Cardiac septum (tissue), 1 donor: Measurements from ENCODE around the gene WTIP. TPM values are rescaled to one million over a fixed set of nuclear protein-coding genes. Genes with fewer than 3 reads are reported as not detected.

Experiments
- DNase-seq: peaks from one replicate; pipeline ENCODE4 v3.0.0-alpha.2; 2020; ENCODE audit warnings: low spot score
- intact Hi-C: fragments of 100-400 bp; cut with DNase I; formaldehyde crosslinking; loops from one replicate; pipeline ENCODE4 v1.14.0; 2022
- total RNA-seq: library from RNA; stranded (reverse); fragmentation: NEBNext Ultra II Directional; extraction: Animal tissue kit (Norgen Biotek cat#: 25700); gene quantifications from one replicate; pipeline ENCODE4 v1.2.1, GENCODE V29; 2021
- donor health status: DM: no; HTN: no; CAD: no.

Gene WTIP
- total RNA-seq, 1 donor from 2014 or later: 34.7 TPM

DNA sequence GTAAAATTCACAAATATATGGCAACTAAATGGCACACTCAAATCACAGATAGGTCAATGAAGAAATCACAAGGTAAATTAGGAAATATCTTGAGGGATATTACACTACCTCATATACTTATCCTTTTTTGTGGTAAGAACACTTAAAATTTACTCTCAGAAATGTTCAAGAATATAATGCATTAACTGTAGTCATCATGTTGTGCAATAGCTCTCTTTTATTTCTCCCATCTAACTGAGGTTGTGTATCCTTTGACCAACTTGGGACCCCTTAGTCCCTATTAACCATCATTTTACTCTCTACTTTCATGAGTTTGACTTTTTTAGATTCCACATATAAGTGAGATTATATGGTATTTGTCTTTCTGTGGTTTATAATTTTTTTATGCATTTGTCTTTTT is 52.6 kb downstream of the WTIP start:
- intact Hi-C loops: no loop called here

DNA sequence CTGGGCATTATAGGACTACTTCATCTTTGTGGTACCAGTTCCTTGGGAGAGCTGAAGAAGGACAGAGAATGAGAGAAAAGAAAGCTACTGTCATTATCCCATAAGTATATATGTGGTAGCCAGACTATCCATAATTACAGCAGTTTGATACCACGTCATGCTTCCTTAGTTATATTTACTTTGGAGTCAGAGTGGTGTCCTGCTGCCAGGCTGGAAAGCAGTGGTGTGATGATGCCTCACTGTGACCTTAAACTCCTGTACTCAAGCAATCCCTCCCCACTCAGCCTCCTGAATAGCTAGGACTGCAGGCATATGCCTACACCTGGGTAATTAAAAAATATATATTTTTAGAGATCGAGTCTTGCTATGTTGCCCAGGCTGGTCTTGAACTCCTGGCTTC is 57.8 kb downstream of the WTIP start:
- intact Hi-C loops: no loop called here
- no peak for DNase-seq

More for the DNA sequence above, 52.6 kb downstream of the WTIP start:
- DNase-seq: no peak

DNA sequence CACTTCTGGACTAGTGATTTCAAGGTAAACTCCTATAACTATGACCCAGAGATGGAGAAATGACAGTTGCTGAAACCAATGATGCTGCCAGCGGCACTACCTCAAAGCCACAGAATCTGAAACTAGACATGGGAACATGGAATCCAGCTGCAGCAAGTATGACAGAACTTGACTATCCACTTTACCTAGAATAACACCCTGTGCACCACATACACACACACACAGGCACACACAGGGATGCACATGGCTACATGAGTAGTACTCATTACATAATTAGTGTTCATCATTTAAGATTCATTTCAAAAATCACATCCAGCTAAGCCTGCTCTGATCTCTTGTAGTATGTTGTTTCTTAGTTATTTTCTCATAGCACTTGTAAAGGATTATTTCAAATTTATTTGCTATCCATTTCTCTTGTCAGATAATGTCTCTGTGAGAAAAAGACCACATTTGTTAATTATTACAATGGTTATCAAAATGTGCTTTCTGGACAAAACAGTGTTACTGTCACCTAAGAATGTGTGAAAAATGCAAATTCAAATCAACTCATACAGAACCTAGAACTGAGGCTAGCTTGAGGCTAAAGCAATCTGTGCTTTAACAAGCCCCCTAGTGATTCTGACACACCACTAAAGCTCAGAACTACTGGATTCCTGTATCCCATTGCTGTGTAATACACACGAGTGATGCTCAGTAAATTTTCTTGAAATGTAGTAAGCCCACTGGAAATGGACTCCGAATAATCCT is 59.4 kb downstream of the WTIP start:
- intact Hi-C loops: no loop called here
- DNase-seq: no peak

DNA sequence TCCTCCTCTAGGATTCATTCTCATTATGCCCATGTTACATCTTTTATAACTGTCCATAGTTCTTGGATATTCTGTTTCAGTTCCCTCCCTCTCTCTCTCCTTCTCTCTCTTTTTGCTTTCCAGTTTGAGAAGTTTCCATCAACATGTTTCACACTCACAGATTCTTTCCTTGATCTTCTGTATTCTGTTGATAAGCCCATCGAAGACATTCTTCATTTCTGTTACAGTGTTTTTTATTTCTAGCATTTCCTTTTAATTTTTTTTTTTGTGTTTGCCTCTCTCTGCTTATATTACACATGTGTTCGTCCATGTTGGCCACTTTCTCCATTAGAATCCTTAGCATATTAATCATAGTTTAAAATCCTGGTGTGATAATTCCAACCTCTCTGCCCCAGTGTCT is 68.3 kb downstream of the WTIP start:
- no peak for DNase-seq
- intact Hi-C loops: no loop called here

DNA sequence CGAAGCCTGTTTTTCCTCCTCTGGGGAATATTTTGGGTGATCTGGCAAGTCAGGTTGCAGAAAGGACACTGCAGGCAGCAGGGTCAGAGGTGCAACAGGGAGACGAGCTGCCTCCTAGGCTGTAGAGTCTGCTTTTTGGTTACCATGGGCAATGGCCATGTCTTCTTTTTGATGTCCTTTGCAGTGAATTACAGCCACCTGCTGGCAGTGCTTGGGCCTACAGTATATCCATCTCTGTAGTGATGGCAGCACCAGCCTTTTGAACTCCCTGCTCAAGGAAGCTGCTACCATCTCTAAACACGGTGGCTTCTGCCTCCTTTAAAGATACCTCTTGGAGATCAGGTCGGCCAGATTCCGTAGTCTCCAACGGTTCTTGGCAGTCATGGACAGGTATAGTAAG is 73.9 kb downstream of the WTIP start:
- intact Hi-C loops: no loop called here
- no peak for DNase-seq

DNA sequence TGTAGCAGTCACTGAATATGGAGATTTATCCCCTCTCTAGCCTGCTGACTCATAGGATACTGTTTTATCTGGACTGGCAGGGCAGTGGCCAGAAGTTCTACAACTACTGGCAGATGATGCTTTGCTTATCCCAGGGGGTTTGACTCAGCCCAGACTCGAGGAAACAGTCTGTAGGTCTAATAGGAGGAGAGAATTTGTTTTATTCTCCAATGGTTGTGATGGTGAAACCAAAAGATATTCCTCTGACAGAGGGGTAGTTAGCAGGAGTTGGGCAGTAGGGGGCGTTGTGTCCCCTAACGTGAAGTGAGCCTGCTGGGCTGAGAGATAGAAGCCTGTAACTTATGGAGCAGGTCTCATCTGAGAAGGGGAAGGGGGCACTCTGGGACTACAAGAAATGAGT is 74.9 kb downstream of the WTIP start:
- DNase-seq: no peak
- intact Hi-C loops: no loop called here

DNA sequence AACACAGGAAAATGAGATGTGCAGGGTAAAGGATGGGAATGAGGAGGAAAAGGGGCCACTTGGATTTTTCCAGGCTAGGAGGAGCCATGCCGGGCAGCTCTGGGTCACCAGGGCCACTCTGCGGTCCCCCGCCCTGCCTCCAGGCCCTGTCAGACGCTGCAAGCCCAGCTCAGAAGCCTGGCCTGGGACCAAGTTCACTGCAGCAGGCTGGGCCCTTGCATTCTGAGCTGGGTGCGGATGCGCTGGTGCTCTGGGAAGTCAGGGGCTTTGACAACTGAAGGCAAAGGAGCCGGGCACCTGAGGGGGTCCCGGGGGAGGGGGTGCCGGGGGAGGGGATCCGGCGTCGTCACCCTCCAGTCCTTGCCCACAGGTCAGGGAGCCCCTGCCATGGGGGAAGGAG is 77.5 kb downstream of the WTIP start:
- no peak for DNase-seq
- intact Hi-C loops: no loop called here

DNA sequence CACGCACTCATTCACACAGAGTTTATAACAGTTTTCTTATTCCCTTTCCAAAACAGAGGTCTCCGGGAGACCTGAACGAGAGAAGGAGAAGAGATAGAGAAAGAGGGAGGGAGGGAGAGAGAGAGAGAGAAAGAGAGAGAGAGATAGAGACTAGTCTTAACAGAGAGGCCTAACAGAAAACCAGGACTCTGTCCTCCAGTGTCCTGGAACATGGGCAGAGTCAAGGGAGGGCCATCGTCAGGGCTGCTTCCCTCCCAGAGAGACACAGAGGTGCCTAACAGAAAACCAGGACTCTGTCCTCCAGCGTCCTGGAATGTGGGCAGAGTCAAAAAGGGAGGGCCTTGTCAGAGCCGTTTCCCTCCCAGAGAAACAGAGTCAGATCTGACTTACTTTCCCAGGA is 78.7 kb downstream of the WTIP start:
- intact Hi-C loops: no loop called here
- no peak for DNase-seq

Other genes with a start within 250 kb of the WTIP start
- 26.7 TPM for gene GARRE1, start 227.2 kb upstream of the WTIP start, total RNA-seq
- gene GPI, start 116.6 kb upstream of the WTIP start, total RNA-seq: 512 TPM
- gene PDCD2L, start 77.4 kb upstream of the WTIP start, total RNA-seq: 8.5 TPM
- gene UBA2, start 53.4 kb upstream of the WTIP start, total RNA-seq: 49.3 TPM
- gene SCGB2B2, start 195.4 kb downstream of the WTIP start, total RNA-seq: 1.2 TPM
- gene ZNF302, start 195.9 kb downstream of the WTIP start, total RNA-seq: 32.6 TPM